ENCODE data around the gene TTC33.
"Not testable (repeated sequence)": the region's sequence is repeated elsewhere in the genome, so short reads cannot be mapped to it uniquely, and the experiment has no call there.

The TTC33 gene

GRCh38 chr5:40651201-40651600 is 104.6 kb downstream of the TTC33 start:
- DNase-seq, result no peak

- DNase-seq, result no peak
These were observed 106.2 kb downstream of the TTC33 start for GRCh38 chr5:40649463-40650030.

GRCh38 chr5:40648150-40648549 is 107.6 kb downstream of the TTC33 start:
- no peak for DNase-seq

DNA sequence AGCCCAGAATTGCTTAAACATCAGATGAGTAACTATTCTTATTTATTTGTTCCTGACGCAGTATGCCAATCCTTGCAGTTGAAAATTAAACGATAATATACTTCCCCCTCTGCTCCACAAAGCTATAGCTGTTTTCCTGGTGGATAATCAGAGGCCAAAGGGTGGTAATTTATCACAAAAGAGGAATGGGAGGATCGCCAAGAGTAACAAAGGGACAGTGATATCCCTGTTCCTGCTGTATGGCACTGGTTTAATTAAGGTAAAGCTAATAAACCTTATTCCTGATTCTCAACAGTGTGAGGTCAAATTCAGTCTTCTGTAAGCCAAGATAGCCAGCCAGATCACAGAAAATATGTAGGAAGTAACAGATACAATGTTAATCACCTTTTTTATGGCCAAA is 109.5 kb downstream of the TTC33 start:
- no peak for DNase-seq

GRCh38 chr5:40639531-40639930 is 116.2 kb downstream of the TTC33 start:
- not testable (repeated sequence) for DNase-seq

GRCh38 chr5:40634593-40634992 is 121.2 kb downstream of the TTC33 start:
- DNase-seq, result no peak

DNA sequence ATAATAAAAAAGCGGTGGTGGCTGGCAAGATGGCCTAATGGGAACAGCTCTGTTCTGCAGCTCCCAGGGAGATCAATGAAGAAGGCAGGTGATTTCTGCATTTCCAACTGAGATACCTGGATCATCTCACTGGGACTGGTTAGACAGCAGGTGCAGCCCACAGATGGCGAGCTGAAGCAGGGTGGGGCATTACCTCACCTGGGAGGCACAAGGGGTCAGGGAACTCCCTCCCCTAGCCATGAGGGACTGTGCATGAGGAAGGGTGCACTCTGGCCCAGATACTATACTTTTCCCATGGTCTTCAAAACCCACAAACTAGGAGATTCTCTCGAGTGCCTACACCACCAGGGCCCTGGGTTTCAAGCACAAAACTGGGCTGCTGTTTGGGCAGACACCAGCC is 121.6 kb downstream of the TTC33 start:
- no peak for DNase-seq

- DNase-seq, result no peak
These were observed 124.5 kb downstream of the TTC33 start for GRCh38 chr5:40631236-40631635.

- DNase-seq, result no peak
These were observed 125.6 kb downstream of the TTC33 start for GRCh38 chr5:40630126-40630525.

DNA sequence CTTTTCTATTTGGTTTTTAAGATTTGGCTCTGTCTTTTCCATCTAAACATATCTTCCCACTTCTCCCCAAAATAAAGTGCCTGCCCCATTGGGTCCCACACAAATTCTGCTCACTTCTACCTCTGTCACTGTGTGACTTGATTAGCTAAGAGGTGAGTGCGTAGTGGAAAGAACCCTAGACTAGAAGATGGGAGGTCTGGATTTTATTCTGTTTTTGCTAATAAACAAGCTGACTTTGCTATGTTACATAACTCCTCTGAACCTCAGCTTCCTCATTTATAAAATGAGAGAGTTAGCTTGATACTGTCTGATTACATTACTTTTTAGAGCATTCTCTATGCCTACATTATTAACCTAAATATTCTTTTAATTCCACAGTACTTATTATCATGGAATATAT is 127.4 kb downstream of the TTC33 start:
- no peak for DNase-seq

- no peak for DNase-seq
These were observed 128.1 kb downstream of the TTC33 start for GRCh38 chr5:40627706-40628105.

- no peak for DNase-seq
These were observed 129.0 kb downstream of the TTC33 start for GRCh38 chr5:40626801-40627200.

DNA sequence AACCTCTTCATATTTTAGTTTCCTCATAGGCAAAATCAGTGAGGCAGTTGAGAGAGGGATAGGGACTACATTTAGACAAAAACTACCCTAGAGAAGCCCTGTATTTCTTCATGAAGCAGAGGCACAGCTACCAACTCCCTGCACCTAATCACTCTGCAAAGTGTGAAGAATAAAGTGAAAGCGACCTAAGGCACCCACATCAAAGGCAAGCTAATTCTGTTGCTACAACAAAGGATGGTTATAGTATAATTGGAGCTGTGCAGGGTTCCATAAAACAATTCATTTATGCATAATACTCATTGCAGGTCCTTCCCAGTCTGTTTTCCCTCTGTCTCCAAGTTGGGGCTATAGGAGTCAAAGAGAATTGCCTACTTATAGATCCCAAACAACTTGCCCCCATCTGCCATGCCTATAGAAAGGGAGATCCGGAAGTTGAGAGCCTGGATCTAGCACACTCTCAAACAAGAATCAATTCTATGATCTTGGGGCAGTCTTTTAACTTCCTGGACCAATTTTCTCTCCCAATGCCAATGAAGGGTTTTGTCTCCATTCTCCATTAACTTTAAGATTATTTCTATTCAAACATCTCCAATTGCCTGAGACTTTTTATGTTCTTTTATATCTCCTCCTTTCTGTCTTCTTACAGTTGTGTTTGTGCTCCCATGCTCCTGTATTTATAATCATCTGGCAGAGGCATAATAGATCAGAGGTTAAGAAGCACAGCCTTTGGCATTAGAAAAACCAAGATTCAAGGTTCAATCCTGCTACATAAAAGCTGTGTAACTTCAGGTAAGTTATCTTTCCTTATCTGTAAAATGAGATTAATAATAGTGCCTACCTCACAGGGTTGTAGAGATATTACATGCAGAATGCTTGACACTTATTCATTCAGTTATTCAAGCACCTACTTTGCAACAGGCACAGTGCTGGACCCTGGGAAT is 132.0 kb downstream of the TTC33 start:
- no peak for DNase-seq

- no peak for DNase-seq
These were observed 133.1 kb downstream of the TTC33 start for GRCh38 chr5:40622463-40623252.

- peak; percentile 44 for DNase-seq
These were observed 136.3 kb downstream of the TTC33 start for GRCh38 chr5:40619421-40619820.

DNA sequence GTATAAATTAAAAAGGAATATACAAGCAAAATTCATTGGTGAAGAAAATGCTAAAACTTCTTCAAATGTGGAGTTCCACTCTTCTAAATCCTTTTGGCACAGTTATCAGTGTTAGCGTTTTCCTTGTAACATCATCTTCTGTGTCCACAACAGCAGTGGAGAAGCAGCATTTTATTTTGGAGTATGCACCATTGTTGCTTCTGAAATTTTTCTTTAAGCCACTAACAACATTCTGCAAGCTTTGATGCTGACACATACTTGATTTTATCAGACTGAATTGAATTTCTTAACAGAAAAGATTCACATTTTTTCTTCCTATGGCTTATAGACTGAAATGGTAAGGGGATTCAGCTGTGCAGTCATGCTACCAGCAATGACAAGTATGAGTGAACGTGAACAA is 136.8 kb downstream of the TTC33 start:
- peak; percentile 15 for DNase-seq

DNA sequence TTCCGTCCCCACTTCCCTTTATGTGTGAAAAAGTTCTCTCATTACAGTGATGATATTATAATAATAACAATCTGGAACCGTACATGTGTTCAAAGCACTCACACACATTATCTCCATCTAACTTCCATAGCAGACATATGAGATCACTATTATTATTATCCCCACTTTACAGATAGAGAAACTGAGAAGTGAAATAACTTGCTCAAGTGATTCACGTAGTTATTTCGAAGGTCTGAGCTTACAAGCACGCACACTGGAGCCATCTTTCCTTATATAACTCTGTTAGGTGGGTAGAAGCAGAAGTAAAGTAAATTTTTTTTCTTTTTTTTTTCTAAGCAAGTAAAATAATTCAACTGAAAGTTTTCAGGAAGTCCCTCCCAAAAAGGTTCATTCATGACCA is 139.0 kb downstream of the TTC33 start:
- DNase-seq, result no peak

DNA sequence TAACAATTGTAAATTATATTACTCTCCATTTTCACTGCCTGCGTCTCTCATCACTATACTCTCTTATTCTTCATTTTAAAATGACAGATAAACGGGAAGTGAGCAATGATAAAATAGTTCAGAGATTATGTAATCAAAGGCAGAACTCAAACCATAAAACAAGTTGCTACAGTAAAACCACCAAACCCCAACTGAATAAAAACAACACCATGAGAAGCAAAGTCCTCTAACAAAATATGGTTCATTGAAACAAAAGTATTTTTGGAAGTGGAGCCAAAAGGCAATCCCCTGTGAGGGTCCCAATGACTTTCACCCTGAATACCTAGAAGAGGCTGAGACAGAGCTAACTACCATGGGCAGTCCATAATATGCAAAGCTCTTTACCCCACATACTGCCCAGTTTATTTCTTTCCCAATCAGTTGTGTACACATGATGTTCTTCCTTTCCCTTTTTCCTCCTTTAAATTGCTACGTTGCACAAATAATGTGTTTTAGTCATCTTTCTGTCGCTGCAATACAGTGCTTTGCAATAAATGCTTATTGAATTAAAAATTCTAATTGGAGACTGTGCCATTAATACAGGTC is 140.1 kb downstream of the TTC33 start:
- DNase-seq, result no peak

DNA sequence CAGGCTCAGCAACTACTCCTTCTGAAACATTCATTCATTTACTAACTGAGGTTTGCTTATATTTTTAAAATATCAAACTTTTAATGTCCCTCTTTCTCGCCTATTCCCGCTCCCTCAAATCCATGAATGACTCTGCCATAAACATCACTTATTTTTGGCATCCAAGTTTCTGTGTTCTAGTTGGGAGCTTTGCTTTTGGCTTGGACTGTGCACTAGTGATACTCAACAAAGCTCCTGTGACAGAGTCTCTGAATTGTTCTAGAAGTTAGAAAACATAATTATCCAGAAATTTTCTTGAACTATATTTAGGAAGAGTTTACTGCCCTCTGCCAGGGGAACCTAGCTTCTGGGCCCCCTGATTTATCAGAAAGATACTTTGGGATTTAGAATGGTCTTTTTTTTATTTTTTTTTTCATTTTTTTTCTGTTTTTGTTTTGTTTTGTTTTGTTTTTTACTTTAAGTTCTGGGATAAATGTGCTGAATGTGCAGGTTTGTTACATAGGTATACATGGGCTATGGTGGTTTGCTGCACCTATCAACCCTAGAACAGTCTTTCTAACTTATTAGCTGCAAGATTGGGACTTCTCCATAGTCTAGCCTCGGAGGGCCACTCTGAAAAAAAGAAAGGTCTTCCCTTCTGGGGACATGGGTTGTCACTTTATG is 140.7 kb downstream of the TTC33 start:
- DNase-seq, result no peak

DNA sequence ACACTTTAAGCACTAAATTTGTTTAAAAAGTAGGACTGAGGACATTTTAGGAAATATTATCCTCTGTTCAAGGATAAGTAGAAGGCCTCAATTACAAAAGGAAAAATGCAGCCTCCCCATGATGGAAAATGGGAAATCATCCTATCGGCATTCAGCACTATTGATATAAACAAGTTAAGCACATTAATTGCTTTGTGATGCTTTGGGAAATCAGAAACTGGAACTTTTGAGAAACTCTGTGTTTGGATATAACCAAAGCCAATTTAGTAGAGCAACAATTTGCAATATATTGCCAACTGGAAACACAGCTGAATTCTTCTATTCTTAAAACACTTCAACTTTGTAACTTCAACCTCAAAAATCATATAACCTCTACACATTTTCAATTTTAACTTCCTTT is 141.3 kb downstream of the TTC33 start:
- no peak for DNase-seq

- DNase-seq, result no peak
These were observed 148.6 kb downstream of the TTC33 start for GRCh38 chr5:40607202-40607601.

DNA sequence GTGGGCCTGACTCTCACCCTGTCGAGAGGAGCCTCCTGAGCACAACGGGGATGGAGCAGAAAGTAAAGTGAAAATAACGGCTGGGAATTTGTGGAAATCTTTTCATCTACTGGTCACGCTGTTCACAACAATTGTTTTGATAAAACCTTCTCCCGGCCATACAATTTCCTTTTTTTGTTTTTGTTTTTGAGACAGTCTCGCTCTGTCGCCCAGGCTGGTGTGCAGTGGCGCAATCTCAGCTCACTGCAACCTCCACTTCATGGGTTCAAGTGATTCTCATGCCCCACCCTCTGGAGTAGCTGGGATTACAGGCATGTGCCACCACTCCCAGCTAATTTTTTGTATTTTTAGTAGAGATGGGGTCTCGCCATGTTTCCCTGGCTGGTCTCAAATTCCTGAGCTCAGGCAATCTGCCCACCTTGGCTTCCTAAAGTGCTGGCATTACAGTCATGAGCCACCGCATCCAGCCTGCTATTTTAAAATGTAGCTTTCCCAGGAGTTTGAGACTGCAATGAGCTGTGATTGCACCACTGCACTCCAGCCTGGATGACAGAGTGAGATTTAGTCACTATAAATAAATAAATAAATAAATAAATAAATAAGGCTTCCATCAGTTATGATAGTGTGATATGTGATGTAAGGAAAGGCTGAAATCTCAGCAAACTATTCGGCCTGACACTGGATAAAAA is 149.5 kb downstream of the TTC33 start:
- no peak for DNase-seq

Measured in fibroblast of skin of scalp (primary cell).